Body of pancreas (tissue), 4 donors: ENCODE measurements around the gene CHTOP.
A peak's percentile ranks its signal among the peaks of the same experiment; 100 is the strongest.

Source experiments
- POLR2A ChIP-seq, 3 donors: fragments of 450-650 bp; IDR thresholded peaks; one replicate each; pipeline ENCODE4 v1.6.1; 2016; ENCODE audit warnings: antibody characterized with exemption in 3 of 3, mild to moderate bottlenecking in 2 of 3
- TF ChIP-seq, protein P1 (sequence below), 7 experiments: fragments of 450-650 bp in 4 of 7; fragments of 200-600 bp in 3 of 7; sonication (generic) in 3 of 7; IDR thresholded peaks; one replicate each; pipeline ENCODE4 v1.5.1; 2016 to 2019; ENCODE audit warnings: antibody characterized with exemption in 7 of 7

DNA sequence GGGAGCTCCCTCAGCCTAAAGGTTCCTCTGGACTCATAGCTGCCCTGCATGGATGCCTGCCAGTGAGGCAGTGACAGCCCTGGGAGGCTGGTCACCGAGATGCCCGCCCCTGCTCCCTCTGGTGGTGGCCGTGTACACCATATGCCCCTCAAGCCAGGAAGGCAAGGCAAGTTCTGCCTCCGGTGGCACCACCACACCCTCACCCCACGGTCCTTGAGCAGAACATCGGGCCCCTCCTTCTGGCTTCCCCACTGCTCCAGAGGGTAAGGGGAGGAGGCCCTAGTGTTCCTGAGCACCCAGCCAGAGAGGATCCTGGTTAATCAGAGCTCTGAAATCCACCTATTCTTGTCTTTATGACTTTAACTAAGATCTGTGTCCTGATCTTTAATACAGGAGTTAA is 16.2 kb upstream of the CHTOP start:
- TF ChIP-seq, protein P1, sequence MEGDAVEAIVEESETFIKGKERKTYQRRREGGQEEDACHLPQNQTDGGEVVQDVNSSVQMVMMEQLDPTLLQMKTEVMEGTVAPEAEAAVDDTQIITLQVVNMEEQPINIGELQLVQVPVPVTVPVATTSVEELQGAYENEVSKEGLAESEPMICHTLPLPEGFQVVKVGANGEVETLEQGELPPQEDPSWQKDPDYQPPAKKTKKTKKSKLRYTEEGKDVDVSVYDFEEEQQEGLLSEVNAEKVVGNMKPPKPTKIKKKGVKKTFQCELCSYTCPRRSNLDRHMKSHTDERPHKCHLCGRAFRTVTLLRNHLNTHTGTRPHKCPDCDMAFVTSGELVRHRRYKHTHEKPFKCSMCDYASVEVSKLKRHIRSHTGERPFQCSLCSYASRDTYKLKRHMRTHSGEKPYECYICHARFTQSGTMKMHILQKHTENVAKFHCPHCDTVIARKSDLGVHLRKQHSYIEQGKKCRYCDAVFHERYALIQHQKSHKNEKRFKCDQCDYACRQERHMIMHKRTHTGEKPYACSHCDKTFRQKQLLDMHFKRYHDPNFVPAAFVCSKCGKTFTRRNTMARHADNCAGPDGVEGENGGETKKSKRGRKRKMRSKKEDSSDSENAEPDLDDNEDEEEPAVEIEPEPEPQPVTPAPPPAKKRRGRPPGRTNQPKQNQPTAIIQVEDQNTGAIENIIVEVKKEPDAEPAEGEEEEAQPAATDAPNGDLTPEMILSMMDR (IDR thresholded peaks at IDR 0.05): peak in 4 of 7 experiments; percentile 31 to 77 (median 52)
- TF ChIP-seq POLR2A (IDR thresholded peaks at IDR 0.05): no peak
